Posterior cingulate gyrus (tissue), 11 donors: ENCODE data around the gene PLCD3.

Experiments used
- DNase-seq, 10 donors: peaks; one replicate each; pipeline versions ENCODE4 v3.0.0 to v3.0.0-alpha.2; 2020 to 2021; ENCODE audit warnings: mixed read lengths in 3 of 10
- intact Hi-C: fragments of 100-400 bp; cut with DNase I; formaldehyde crosslinking; loops from one replicate; pipeline ENCODE4 v1.15.1; 2023

The PLCD3 gene

DNA sequence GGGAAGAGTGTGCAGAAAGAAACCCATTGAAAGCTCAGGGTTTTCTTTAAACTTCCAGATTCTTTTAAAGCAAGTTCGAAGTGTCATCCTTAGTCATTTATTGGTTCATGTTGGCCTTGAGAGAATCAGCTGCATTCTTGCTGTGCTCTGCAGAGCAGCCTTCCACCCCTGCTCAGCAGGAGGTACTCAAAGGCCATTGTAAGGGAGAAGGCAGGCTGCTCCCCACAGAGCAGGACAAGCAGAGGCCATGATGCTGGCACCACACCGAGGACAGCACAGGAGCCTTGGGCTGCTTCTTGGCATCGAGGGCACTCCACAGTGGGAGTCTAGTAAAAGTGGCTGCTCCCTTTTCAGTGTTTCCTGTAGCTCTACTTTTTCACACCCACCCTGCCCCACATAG, 41.6 kb downstream of the PLCD3 start:
- intact Hi-C loops: loop anchor here (5.0 kb wide), 1 partner anchor 38 kb away; the partner anchor contains the start of gene DCAKD
- peak in 2 of 10 donors; percentile 61 to 79 for DNase-seq

DNA sequence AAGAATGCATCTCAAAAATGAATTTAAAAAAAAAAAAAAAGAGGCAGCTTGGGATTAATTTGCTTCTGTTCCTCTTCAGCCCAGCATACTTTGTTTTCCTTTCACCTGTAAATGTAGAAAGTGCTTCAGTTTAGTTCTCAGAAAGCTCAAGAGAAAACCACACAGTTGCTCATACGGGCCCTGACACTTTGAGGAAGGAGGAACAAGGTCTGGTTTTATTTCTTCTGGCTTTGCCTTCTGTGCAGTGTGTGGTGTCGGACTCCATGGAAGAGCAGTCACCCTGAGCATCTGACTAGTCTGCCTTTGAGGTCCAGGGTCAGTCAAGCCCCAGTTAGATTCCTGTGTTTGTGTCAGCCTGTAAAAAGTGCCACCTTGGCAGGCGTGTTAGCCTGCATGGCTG, 43.6 kb downstream of the PLCD3 start:
- intact Hi-C loops: no loop called here

DNA sequence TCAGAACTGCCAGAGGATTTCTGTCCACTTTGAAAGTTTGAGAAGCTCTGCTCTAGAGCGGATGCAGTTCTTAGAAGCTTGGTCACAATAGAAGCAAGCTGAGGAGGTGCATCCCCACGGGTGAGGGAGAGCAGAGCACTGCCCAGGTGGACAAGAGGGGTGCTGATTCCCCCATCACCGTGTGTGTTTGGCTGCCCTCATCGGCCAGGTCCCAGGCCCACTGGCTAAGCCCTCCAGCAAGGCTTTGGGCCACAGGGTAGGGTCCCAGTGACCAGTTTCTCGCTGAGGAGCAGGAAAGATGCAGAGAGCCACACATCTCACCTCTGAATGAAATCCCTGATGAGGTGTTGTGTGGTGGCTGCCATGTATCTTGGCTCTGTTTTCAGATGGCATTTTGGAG, 44.3 kb downstream of the PLCD3 start:
- intact Hi-C loops: no loop called here
- peak in 2 of 10 donors; percentile 52 to 57 for DNase-seq

More for the DNA sequence above, 43.6 kb downstream of the PLCD3 start:
- no peak for DNase-seq

DNA sequence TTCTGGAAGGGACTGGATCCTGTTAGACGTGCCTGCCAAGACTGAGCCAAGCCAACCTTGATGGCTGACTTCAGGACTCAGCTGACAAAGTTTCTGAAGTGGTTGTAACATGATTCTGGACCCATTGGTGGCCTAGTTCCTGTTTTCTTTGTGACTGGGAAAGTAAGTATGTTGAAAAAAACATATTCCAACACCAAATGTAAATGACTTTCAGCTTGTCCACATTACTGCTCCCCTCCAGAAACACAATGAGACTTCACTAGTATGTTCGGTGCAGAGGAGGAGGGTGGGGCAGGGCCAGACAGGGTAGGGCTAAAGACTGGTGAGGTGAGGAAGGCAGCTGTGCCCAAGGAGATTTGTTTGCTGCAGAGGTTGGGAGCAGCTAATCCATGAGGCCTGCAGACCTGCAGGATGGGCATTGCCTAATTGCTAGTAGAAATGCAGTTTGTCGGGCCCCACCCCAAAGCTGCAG, 44.8 kb downstream of the PLCD3 start:
- intact Hi-C loops: no loop called here

DNA sequence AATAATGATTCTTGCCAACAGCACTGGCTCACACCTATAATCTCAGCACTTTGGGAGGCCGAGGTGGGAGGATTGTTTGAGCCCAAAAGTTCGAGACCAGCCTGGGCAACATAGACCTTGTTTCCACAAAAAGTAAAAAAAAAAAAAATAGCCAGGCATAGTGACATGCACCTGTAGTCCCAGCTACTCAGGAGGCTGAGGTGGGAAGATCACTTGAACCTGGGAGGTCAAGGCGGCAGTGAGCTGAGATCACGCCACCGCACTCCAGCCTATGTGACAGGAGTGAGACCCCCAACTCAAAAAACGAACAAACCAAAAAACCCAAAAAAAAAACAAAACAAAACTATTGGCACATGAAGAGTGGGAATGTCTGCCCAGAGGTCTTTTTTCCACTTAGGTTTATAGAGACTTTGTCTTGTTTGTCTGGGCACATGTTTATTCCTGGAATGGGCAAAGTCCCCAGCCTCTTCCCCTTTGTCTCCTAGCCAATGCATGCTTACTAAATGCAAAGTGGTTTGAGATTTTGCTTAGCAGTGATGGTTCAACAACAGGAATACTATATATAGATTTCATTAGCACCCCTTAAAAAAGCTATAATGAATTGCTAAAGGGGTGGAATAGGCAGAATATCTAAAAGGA, 45.3 kb downstream of the PLCD3 start:
- DNase-seq: peak in 1 of 10 donors; percentile 8
- intact Hi-C loops: no loop called here

More for the DNA sequence above, 44.8 kb downstream of the PLCD3 start:
- DNase-seq: peak in 2 of 10 donors; percentile 9 to 57

DNA sequence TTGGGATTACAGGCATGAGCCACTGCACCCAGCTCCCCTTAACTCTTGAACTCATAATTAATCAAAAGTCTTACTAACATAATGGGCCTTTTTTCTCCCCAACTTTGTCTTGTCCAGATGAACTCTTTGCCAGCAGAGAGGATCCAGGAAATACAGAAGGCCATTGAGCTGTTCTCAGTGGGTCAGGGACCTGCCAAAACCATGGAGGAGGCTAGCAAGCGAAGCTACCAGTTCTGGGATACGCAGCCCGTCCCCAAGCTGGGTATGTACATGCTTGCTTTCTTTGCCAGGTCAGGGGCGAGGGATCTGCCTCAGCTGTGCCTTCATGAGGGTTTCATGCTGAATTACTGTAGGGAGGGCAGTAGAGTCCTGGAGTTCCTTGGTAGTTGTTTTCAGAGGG, 45.9 kb downstream of the PLCD3 start:
- peak in 2 of 10 donors; percentile 27 to 74 for DNase-seq
- intact Hi-C loops: no loop called here

DNA sequence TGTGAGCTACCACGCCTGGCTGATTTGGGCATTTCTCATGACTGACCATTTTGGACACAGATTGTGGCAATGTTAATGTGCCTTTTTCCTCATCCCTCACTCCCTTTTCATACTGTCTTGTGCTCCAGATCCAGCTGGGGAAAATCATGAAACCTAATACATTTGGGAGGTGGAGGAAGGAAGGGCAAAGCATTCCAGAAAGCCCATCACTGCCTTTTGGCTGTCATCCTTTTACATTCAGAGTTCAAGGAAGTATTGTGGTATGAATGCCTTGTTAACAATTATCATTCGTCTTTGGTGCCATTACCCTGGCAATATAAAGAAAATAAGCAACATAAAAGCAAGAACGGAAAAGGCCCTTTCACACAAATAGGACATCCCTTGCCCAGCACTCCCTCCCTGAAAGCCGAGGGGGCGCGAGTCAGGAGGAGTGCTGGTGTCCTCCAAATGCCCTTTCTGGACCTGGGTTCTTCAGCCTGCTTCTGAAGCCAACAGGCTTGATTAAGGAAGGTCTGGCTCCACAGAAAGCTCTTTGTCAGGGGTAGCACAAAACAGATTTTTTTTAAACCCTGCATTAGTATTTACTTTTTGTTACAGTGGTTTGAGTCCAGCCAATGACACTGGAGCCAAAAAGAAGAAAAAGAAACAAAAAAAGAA, 51.1 kb downstream of the PLCD3 start:
- intact Hi-C loops: no loop called here
- peak in 2 of 10 donors; percentile 75 to 78 for DNase-seq

DNA sequence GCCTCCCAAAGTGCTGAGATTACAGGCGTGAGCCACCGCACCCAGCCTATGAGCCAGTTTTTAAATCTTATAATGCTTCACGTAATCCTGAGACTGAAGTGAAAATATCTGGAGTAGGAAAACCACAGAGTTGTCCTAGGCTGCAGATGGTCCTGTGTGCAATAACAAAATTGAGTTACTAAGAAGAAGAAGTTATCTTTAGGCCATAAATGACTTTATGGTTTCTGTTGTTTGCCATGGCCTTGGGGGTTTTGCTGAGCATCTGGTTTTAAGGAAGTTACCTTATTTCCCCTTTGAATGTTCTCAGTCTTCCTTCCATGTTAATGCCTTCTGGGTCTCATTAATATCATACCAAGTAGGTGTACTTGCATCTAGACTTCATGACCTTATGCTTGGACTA, 54.7 kb downstream of the PLCD3 start:
- intact Hi-C loops: no loop called here
- peak in 2 of 10 donors; percentile 3 to 29 for DNase-seq

DNA sequence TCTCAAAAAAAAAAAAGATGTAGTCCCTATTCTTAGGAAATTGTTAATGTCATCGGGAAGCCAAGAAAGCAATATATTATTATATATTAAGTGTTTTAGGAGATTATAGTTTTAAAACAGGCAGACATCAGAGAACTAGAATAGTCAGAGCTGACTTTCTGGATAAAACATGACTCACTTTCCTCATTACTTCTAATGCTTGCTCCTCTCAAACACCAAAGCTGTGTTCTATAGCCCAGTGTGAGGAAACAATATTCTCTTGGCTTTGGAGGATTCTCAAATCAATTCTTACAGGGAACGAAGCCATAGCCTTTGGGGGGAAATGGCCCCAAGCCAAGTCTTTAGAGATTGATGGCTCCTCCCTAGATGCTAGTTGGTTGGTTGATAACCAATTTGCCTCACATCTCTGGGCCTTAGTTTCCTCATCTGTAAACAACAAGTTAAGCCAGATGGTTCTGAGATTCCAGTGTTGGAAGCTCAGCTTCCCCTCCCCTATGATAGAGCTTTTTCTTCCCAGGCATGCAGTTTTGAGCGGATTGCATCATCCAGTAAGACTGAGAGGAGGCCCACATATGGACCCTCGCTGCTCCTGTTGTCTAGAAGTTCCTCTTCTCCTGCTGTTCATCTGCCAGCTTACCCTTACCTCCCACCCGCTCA, 58.8 kb downstream of the PLCD3 start:
- DNase-seq: peak in 2 of 10 donors; percentile 19 to 35
- intact Hi-C loops: no loop called here

DNA sequence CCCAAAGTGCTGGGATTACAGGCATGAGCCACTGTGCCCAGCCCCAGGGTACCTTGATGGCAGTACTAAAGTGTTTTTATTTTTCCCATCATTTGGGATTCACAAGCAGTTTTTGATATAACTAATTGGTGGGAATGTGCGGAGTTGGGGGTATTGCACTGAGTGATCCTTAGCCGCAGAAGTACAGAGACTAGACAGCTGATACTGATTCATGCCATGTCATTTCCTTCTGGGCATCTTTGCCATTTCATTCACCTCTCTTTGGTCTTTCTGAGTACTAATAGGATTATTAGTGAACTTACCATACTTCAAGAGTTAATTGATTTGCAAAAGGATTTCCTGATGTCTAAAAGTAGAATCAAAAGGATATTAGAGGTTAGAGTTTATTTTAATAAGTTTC, 61.5 kb downstream of the PLCD3 start:
- intact Hi-C loops: no loop called here
- no peak for DNase-seq

DNA sequence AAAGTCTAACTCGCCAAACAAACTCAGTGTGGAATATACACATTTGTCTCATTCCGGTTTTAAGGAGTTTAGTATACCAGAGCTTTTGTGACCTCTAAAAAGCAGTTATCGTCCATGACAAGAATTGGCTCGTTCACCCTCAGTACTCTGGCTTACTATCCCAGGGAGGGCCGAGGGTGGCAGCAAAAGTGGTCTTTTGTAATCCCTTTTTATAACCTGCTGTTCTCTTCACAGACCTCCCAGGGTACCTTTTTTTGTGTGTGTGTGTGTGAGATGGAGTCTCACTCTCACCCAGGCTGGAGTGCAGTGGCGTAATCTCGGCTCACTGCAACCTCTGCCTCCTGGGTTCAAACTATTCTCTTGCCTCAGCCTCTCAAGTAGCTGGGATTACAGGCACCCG, 62.3 kb downstream of the PLCD3 start:
- intact Hi-C loops: no loop called here
- peak in 1 of 10 donors; percentile 2 for DNase-seq

DNA sequence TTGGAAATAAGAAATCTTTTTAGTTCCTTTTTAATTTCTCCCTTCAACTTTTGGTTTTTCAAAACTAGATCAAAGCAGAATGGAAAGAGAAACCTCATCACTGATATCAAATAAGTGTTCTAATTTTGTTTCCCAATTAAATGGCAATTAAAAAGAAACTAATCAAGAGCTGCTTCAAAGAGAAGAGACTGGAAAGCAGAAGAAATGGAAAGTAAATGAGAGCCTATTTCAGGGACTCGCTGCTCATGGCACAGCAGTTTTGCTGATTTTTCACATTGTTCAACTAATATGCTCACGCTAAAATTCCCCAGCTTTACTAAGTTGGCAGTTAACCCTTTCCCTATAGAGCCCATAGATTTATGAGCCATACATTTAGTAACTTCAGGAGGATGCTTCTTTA, 64.7 kb downstream of the PLCD3 start:
- intact Hi-C loops: no loop called here
- DNase-seq: no peak

DNA sequence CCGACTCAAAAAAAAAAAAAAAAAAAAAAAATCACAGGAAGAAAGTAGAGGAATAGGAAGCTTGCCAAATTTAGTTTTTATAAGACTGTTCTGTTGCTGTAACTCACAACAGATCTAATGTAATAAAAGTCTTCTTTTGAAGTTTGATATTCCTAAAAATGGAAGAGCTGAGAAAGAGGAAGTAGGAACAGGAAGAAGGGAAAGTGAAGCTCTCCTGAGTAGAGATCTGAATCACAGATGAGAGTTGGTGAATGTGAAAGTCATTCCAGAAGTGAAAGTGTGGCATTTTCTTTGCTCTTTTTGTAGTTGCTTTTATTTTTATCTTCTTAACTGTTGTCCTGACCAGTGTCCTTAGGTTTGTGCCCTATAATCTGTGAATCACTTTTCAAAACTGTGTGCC, 69.1 kb downstream of the PLCD3 start:
- intact Hi-C loops: no loop called here
- no peak for DNase-seq

DNA sequence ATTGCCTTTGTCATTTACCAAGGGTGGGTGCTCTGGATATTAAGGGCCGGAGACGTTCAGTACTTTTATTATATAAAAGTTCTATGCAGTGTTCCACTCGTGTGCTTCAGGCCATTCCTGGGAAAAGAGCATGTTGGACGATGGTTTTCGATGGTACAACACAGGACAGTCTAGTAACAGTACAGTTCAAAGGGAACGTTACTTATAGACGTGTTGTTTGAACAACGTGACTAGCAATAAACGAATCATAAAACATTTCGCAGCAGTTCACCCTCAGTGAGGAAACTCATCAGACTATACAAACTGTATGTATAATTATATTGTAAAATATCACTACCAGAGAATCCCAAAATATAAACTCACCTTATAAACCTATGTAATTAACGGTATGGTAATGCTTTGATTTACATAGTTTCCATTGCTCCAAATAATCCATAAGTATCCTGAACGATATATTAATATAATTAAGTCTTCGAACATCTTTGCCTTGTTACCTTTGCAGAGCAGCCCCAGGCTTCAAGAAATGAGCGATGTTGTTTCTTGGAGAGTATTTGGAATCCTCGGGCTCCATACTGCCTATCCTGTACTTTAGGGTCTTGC, 70.6 kb downstream of the PLCD3 start:
- DNase-seq: no peak
- intact Hi-C loops: loop anchor here (1.0 to 2.0 kb wide), 2 partner anchors 10 to 31 kb away; partner anchors contain the start of gene DCAKD

DNA sequence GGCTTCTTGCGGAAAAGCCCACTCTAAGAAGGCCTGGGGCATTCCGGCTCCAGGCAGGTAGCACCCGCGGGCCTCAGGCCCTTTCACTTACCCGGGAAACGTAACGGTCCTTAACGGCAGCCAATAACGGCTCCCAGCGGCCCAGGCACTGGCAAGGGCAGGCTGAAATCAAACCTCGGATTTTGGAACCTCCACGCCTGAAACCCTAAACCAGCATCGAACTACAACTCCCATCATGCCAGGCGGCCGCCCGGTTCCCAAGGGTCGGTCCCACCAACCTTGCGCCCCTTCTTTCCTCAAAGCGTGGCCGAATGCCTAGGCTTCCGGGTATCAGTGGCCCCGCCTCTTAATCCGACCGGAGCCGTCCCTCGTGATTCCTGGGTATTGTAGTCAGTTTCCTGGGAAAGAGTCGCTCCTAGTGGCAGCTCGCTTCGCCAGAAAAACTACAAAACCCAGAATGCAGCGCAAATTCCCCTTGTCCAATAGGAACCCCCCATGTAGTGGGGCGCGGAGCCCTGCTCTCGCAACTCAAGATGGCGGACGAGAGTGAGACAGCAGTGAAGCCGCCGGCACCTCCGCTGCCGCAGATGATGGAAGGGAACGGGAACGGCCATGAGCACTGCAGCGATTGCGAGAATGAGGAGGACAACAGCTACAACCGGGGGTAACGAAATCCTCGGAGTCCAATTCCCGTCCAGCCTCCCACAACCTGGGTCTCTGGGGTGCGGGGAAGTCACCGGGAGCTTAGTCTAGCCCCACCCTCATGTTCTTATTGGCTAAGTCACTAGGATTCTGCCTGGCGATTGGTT, 71.3 kb downstream of the PLCD3 start, which contains the start of gene NMT1:
Gene NMT1 (plus strand): TSS at position 521 of the 809 bp plus-strand sequence. CDS start 13 bp downstream, at position 534.
- intact Hi-C loops: loop anchor here (1.0 to 2.0 kb wide), 2 partner anchors 10 to 32 kb away; partner anchors contain the start of gene DCAKD

DNA sequence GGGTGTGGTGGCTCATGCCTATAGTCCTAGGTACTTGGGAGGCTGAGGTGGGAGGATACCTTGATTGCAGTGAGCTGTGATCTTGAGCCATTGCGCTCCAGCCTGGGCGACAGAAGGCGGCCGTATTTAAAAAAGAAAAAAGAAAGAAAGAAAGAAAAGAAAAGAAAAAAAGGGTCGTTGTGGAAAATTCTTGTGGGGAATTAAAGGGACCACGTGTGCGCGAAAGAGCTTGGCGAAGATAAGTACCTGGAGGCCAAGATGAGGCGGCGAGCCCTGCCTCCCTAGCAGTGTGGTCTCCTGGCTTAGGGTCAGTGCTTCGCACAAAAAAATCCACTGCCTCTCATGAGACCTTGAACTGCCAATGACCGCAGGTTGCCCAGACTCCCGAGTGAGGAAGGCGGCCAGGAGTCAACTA, 71.9 kb downstream of the PLCD3 start:
- intact Hi-C loops: loop anchor here (2.0 kb wide), 1 partner anchor 32 kb away; no protein-coding TSS in a partner anchor
- peak in 1 of 10 donors; percentile 19 for DNase-seq

More for the DNA sequence above, 71.3 kb downstream of the PLCD3 start, which contains the start of gene NMT1:
- DNase-seq: peak; percentile 95 to 100 (median 98)
